CD4-positive, alpha-beta T cell (primary cell): ENCODE measurements around the gene AHNAK2. TPM values are rescaled to one million over a fixed set of nuclear protein-coding genes. Genes with fewer than 3 reads are reported as not detected.
A peak's percentile ranks its signal among the peaks of the same experiment; 100 is the strongest.

Experiments used
- ATAC-seq: fragments of 200-7000 bp; cut with Tn5 transposase; one replicate; pipeline ENCODE4 v1.10.0; 2022; ENCODE audit warnings: mild to moderate bottlenecking; ENCODE audit not compliant: poor library complexity
- CTCF ChIA-PET: fragments of 350-600 bp; sonication (Branson Sonifier 250); formaldehyde crosslinking; loops from one replicate; lab custom pipeline; 2021; ENCODE audit warnings: antibody characterized with exemption, inconsistent platforms; lab: Charles Lee
- POLR2A ChIA-PET: fragments of 350-600 bp; sonication (Branson Sonifier 250); formaldehyde crosslinking; loops from one replicate; lab custom pipeline; 2021; ENCODE audit warnings: antibody characterized with exemption, inconsistent platforms; lab: Charles Lee
- DNase-seq, 14 experiments: peaks; one replicate each; pipeline ENCODE4 v3.0.0-alpha.2; 2013 to 2020; ENCODE audit warnings: mixed read lengths in 2 of 14
- H3K27ac ChIP-seq, 2 donors: one replicate each; pipeline versions ENCODE4 v1.5.1 to v1.7.0; 2013; ENCODE audit warnings: low read length in 2 of 2, low read depth in 1 of 2, mild to moderate bottlenecking in 1 of 2
- H3K27me3 ChIP-seq, 2 experiments: 1 replicate in 1 of 2; 2 replicates in 1 of 2; pipeline versions ENCODE4 v1.6.1 to v1.7.0; 2013; ENCODE audit warnings: low read length in 2 of 2, control low read depth in 1 of 2, mild to moderate bottlenecking in 1 of 2, moderate library complexity in 1 of 2; ENCODE audit not compliant: insufficient read depth in 2 of 2, control insufficient read depth in 1 of 2
- H3K36me3 ChIP-seq: one replicate; pipeline ENCODE4 v1.6.1; 2013; ENCODE audit warnings: low read length, control low read depth; ENCODE audit not compliant: insufficient read depth
- H3K4me1 ChIP-seq: one replicate; pipeline ENCODE4 v1.6.1; 2013; ENCODE audit warnings: low read length, control low read depth; ENCODE audit not compliant: insufficient read depth
- H3K4me3 ChIP-seq: one replicate; pipeline ENCODE4 v1.5.1; 2013; ENCODE audit warnings: mild to moderate bottlenecking, low read length, moderate library complexity
- H3K9me3 ChIP-seq, 2 experiments: 1 replicate in 1 of 2; 2 replicates in 1 of 2; pipeline versions ENCODE4 v1.6.1 to v1.7.0; 2013; ENCODE audit warnings: low read length in 2 of 2, mild to moderate bottlenecking in 2 of 2, control low read depth in 1 of 2, moderate library complexity in 1 of 2; ENCODE audit not compliant: control insufficient read depth in 1 of 2, insufficient read depth in 1 of 2
- H3K27ac Mint-ChIP-seq: one replicate; pipeline ENCODE4 v1.8.0; 2020; ENCODE audit warnings: mixed read lengths
- H3K27me3 Mint-ChIP-seq: one replicate; pipeline ENCODE4 v1.8.0; 2021; ENCODE audit warnings: mixed read lengths
- H3K36me3 Mint-ChIP-seq: one replicate; pipeline ENCODE4 v1.8.0; 2021; ENCODE audit warnings: low read depth, mixed read lengths
- H3K4me1 Mint-ChIP-seq: one replicate; pipeline ENCODE4 v1.8.0; 2021; ENCODE audit warnings: low read depth, mixed read lengths
- H3K4me3 Mint-ChIP-seq: one replicate; pipeline ENCODE4 v1.8.0; 2020; ENCODE audit warnings: mild to moderate bottlenecking, mixed read lengths
- H3K9me3 Mint-ChIP-seq: one replicate; pipeline ENCODE4 v1.8.0; 2020; ENCODE audit warnings: mixed read lengths
- intact Hi-C, 2 experiments: fragments of 100-400 bp; cut with DNase I in 1 of 2; cut with micrococcal nuclease in 1 of 2; formaldehyde crosslinking; loops; one replicate each; pipeline versions ENCODE4 v1.15.1 to v1.9.0; 2023 to 2025; cut with DNase I, micrococcal nuclease
- total RNA-seq, 174 experiments: library from RNA in 2 of 174; stranded (reverse) in 2 of 174; gene quantifications; one replicate each; pipeline ENCODE4 v1.2.3 and lab custom pipeline; 2021 to 2026
- TF ChIP-seq, protein P1 (sequence below): fragments of 200-600 bp; IDR thresholded peaks from one replicate; pipeline ENCODE4 v1.8.0; 2022; ENCODE audit warnings: antibody characterized with exemption, mild to moderate bottlenecking

AHNAK2 gene
- total RNA-seq, 2 experiments from 2014 or later = 0.05 TPM; not detected in 1

DNA sequence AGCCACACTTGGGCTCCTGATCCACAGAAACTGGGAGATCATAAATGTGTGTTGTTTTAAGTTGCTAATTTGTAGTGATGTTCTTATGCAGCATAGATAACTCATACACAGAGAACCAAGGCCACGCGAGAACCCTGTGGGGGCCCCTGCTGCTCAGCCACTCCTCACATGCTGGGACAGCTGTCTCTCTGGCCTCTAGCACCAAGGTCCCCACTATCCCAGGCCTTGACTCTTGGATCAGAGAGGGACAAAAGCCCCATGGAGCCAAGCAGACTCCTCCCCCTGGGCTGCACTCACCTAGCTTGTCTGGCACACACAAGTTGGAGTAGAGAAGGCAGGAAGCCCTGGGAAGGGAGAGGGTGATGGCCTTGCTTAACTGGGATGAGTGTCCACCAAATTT is 42.2 kb downstream of the AHNAK2 start:
- Mint-ChIP-seq H3K4me1 (peaks cover 5% of the 10 kb centered on the region), H3K36me3 (no peaks in the 10 kb centered on the region), H3K9me3 (no peaks in the 10 kb centered on the region), H3K27me3 (peaks cover 20% of the 10 kb centered on the region), H3K27ac (no peak overlapping the region), H3K4me3 (no peak overlapping the region)
- Histone ChIP-seq H3K4me1 (peaks cover 10% of the 10 kb centered on the region), H3K9me3 (no peaks in the 10 kb centered on the region), H3K4me3 (no peak overlapping the region), H3K27me3 (peaks cover 0 to 13% of the 10 kb centered on the region in 2 experiments), H3K36me3 (no peaks in the 10 kb centered on the region), H3K27ac (no peak overlapping the region)
- TF ChIP-seq, protein P1, sequence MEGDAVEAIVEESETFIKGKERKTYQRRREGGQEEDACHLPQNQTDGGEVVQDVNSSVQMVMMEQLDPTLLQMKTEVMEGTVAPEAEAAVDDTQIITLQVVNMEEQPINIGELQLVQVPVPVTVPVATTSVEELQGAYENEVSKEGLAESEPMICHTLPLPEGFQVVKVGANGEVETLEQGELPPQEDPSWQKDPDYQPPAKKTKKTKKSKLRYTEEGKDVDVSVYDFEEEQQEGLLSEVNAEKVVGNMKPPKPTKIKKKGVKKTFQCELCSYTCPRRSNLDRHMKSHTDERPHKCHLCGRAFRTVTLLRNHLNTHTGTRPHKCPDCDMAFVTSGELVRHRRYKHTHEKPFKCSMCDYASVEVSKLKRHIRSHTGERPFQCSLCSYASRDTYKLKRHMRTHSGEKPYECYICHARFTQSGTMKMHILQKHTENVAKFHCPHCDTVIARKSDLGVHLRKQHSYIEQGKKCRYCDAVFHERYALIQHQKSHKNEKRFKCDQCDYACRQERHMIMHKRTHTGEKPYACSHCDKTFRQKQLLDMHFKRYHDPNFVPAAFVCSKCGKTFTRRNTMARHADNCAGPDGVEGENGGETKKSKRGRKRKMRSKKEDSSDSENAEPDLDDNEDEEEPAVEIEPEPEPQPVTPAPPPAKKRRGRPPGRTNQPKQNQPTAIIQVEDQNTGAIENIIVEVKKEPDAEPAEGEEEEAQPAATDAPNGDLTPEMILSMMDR = no peak
- CTCF ChIA-PET = no interaction called here
- no peak for ATAC-seq
- no peak for DNase-seq
- POLR2A ChIA-PET = no interaction called here
- intact Hi-C loops = no loop called here

DNA sequence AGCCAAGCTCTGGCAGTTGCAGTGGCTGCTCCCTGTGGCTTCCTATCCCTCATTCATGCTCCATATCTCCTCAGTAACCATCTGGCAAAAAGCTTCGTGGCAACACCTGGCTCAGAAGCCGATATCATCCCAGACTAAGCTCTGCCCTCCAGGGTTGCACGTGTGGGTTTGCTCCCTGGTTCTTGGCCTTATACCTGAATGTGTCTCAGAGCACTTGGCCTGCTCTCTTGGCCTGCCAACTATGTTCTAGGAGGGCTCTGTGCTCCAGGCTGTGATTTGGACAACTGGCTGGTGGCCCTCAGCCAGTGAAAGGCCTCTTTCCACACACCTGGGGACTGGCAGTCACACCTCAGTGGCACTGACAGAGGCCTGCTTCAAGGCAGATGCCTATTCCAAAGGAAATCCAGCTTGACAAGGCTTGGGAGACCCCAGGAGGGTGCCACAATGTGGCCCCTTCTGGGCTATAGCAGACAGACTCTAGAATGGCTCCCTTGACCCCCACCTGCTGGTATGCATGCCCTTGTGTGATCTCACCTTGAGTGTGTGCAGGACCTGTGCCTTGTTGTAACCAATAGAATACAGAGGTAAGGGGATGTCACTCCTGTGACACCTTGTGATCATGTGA is 43.0 kb downstream of the AHNAK2 start:
- H3K36me3 Mint-ChIP-seq = no peaks in the 10 kb centered on the region
- POLR2A ChIA-PET = no interaction called here
- peak overlapping the region; percentile 75 for H3K4me3 Mint-ChIP-seq
- Histone ChIP-seq H3K4me3 (no peak overlapping the region), H3K4me1 (peaks cover 10% of the 10 kb centered on the region), H3K36me3 (no peaks in the 10 kb centered on the region), H3K9me3 (no peaks in the 10 kb centered on the region), H3K27me3 (peaks cover 0 to 13% of the 10 kb centered on the region in 2 experiments), H3K27ac (no peak overlapping the region)
- intact Hi-C loops = no loop called here
- H3K4me1 Mint-ChIP-seq = peaks cover 5% of the 10 kb centered on the region
- peaks cover 16% of the 10 kb centered on the region for H3K27me3 Mint-ChIP-seq
- H3K9me3 Mint-ChIP-seq = no peaks in the 10 kb centered on the region
- ATAC-seq = no peak
- no peak overlapping the region for H3K27ac Mint-ChIP-seq
- TF ChIP-seq, protein P1 = no peak
- CTCF ChIA-PET = no interaction called here
- peak in 1 of 14 experiments; percentile 7 for DNase-seq

DNA sequence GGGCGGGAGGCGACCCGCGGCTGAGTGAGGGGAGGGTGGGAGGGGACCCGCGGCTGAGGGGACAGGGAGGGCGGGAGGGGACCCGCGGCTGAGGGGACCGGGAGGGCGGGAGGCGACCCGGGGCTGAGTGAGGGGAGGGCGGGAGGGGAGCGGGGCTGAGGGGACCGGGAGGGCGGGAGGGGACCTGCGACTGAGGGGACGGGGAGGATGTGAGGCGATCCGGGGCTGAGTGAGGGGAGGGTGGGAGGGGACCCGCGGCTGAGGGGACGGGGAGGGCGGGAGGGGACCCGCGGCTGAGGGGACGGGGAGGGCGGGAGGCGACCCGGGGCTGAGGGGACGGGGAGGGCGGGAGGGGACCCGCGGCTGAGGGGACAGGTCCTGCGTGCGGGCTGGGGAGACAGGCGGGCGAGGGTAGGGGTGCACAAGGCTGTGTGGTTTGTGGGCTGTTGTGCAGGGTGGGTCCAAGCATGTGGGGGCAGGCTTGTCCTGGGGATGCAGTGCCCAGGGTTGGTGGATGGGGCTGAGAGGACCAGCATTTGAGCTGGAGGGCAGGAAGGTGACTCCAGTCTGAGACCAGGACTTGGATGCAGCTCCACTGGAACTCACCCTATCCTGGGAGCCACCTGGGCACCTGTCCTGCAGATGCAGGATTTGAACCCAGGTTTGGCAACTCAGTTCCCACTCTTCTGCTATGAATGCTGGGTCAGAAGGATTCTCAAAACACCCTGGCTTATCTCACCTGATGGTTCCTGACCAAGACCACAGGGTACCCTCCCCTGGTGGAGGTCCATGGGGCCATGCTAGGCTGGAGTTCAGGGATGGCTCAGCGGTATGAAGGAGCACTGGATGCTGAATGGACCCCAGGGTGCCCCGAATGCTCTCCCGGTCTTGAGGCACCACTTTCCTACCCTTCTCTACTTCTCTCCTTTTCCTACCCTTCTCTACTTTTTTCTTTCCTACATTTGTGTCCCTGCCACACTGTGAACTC is 44.1 kb downstream of the AHNAK2 start:
- Histone ChIP-seq H3K4me3 (no peak overlapping the region), H3K27ac (no peak overlapping the region), H3K4me1 (peaks cover 10% of the 10 kb centered on the region), H3K27me3 (peaks cover 0 to 9% of the 10 kb centered on the region in 2 experiments), H3K9me3 (no peaks in the 10 kb centered on the region), H3K36me3 (no peaks in the 10 kb centered on the region)
- DNase-seq = peak in 1 of 14 experiments; percentile 44
- Mint-ChIP-seq H3K4me1 (peaks cover 5% of the 10 kb centered on the region), H3K27ac (no peak overlapping the region), H3K36me3 (no peaks in the 10 kb centered on the region), H3K27me3 (peaks cover 16% of the 10 kb centered on the region), H3K4me3 (peak overlapping the region; percentile 75), H3K9me3 (no peaks in the 10 kb centered on the region)
- CTCF ChIA-PET = interaction anchor here (2.1 kb wide), 1 partner anchor 112 kb away, joined by 6 read pairs; no protein-coding TSS in a partner anchor
- TF ChIP-seq, protein P1 = no peak
- intact Hi-C loops = loop anchor here in 1 of 2 experiments (1.0 to 5.0 kb wide), 2 partner anchors 111 to 167 kb away; no protein-coding TSS in a partner anchor
- no peak for ATAC-seq
- POLR2A ChIA-PET = interaction anchor here (0.8 kb wide), 1 partner anchor 70 kb away, joined by 3 read pairs; no protein-coding TSS in a partner anchor
